ENCODE data around the gene OMD. TPM values are rescaled to one million over a fixed set of nuclear protein-coding genes. Genes with fewer than 3 reads are reported as not detected.
A peak's percentile ranks its signal among the peaks of the same experiment; 100 is the strongest.

The OMD gene
- total RNA-seq, 1 experiment from 2014 or later, result not detected

- Histone ChIP-seq H3K4me1 (replicated peaks; ENCODE audit: insufficient read depth) (no peaks in the 10 kb centered on the region), H3F3A (ENCODE audit: insufficient read depth, low read depth) (no peaks in the 10 kb centered on the region), H3K9me3 (ENCODE audit: insufficient read depth, low read depth) (no peaks in the 10 kb centered on the region), H3K27me3 (ENCODE audit: insufficient read depth, low read depth) (no peaks in the 10 kb centered on the region), H3K9me2 (ENCODE audit: insufficient read depth) (no peaks in the 10 kb centered on the region), H2AFZ (no peak overlapping the region), H4K20me1 (ENCODE audit: insufficient read depth) (no peaks in the 10 kb centered on the region), H3K4me3 (no peak overlapping the region), H3K79me2 (ENCODE audit: low read depth) (no peaks in the 10 kb centered on the region), H3K36me3 (ENCODE audit: low read depth) (no peaks in the 10 kb centered on the region), H3K4me2 (no peak overlapping the region), H3K27ac (no peak overlapping the region)
- ChIA-PET CTCF (no interaction called here), POLR2A (ENCODE audit: unreplicated experiment) (no interaction called here)
- no peak for DNase-seq
- intact Hi-C loops (cut with micrococcal nuclease; ENCODE audit: unreplicated experiment), result loop anchor here (5.0 kb wide), 1 partner anchor 297 kb away; no protein-coding TSS in a partner anchor
- no peak for TF ChIP-seq EZH2 (IDR thresholded peaks at IDR 0.05; ENCODE audit: low read depth)
- TF ChIP-seq CTCF (conservative IDR thresholded peaks at IDR 0.05), result peak; percentile 34; the same call in 1 of the 2 replicates
- BruUV-seq (replicated peaks), result no TSS peak
Measured at GRCh38 chr9:92438900-92439526, 14.7 kb upstream of the OMD start.

- no peak overlapping the region for H3K27ac ChIP-seq
- H3F3A ChIP-seq (ENCODE audit: insufficient read depth, low read depth), result no peaks in the 10 kb centered on the region
- H3K9me2 ChIP-seq (ENCODE audit: insufficient read depth), result no peaks in the 10 kb centered on the region
- ChIA-PET CTCF (no interaction called here), POLR2A (ENCODE audit: unreplicated experiment) (no interaction called here)
- H3K4me2 ChIP-seq, result no peak overlapping the region
- H2AFZ ChIP-seq, result no peak overlapping the region
- no peaks in the 10 kb centered on the region for H3K79me2 ChIP-seq (ENCODE audit: low read depth)
- no peaks in the 10 kb centered on the region for H3K36me3 ChIP-seq (ENCODE audit: low read depth)
- no TSS peak for BruUV-seq (replicated peaks)
- H4K20me1 ChIP-seq (ENCODE audit: insufficient read depth), result no peaks in the 10 kb centered on the region
- no peaks in the 10 kb centered on the region for H3K4me1 ChIP-seq (replicated peaks; ENCODE audit: insufficient read depth)
- H3K4me3 ChIP-seq, result no peak overlapping the region
- H3K9me3 ChIP-seq (ENCODE audit: insufficient read depth, low read depth), result no peaks in the 10 kb centered on the region
- H3K27me3 ChIP-seq (ENCODE audit: insufficient read depth, low read depth), result no peaks in the 10 kb centered on the region
- TF ChIP-seq CTCF (conservative IDR thresholded peaks at IDR 0.05) (no peak), EZH2 (IDR thresholded peaks at IDR 0.05; ENCODE audit: low read depth) (no peak)
- intact Hi-C loops (cut with micrococcal nuclease; ENCODE audit: unreplicated experiment), result loop anchor here (5.0 kb wide), 1 partner anchor 293 kb away; no protein-coding TSS in a partner anchor
- DNase-seq, result no peak
Measured at GRCh38 chr9:92435263-92435662, 11.0 kb upstream of the OMD start.

- Histone ChIP-seq H3K36me3 (ENCODE audit: low read depth) (no peaks in the 10 kb centered on the region), H3K9me2 (ENCODE audit: insufficient read depth) (no peaks in the 10 kb centered on the region), H3F3A (ENCODE audit: insufficient read depth, low read depth) (no peaks in the 10 kb centered on the region), H3K4me2 (no peak overlapping the region), H3K9me3 (ENCODE audit: insufficient read depth, low read depth) (no peaks in the 10 kb centered on the region), H3K27me3 (ENCODE audit: insufficient read depth, low read depth) (no peaks in the 10 kb centered on the region), H3K79me2 (ENCODE audit: low read depth) (no peaks in the 10 kb centered on the region), H3K4me3 (no peak overlapping the region), H2AFZ (no peak overlapping the region), H3K27ac (no peak overlapping the region), H3K4me1 (replicated peaks; ENCODE audit: insufficient read depth) (no peaks in the 10 kb centered on the region), H4K20me1 (ENCODE audit: insufficient read depth) (no peaks in the 10 kb centered on the region)
- DNase-seq, result no peak
- POLR2A ChIA-PET (ENCODE audit: unreplicated experiment), result no interaction called here
- BruUV-seq (replicated peaks), result no TSS peak
- TF ChIP-seq CTCF (conservative IDR thresholded peaks at IDR 0.05) (no peak), EZH2 (IDR thresholded peaks at IDR 0.05; ENCODE audit: low read depth) (no peak)
- intact Hi-C loops (cut with micrococcal nuclease; ENCODE audit: unreplicated experiment), result no loop called here
- CTCF ChIA-PET, result no interaction called here
Measured at GRCh38 chr9:92432972-92433548, 8.8 kb upstream of the OMD start.
